Right lobe of liver (tissue), 6 donors: Measurements from ENCODE around the gene HDAC4. TPM values are rescaled to one million over a fixed set of nuclear protein-coding genes. Genes with fewer than 3 reads are reported as not detected.
A peak's percentile ranks its signal among the peaks of the same experiment; 100 is the strongest.

Experiments
- ATAC-seq, 4 donors: fragments of 200-7000 bp; cut with Tn5 transposase; one replicate each; pipeline ENCODE4 v1.9.1; 2020; ENCODE audit warnings: mild to moderate bottlenecking in 4 of 4, moderate library complexity in 4 of 4
- DNase-seq, 3 donors: peaks; one replicate each; pipeline ENCODE4 v3.0.0-alpha.2; 2020
- H3K27ac ChIP-seq, 3 donors: fragments of 200-600 bp; one replicate each; pipeline ENCODE4 v1.8.0; 2022
- H3K27me3 ChIP-seq, 2 donors: fragments of 200-600 bp; one replicate each; pipeline ENCODE4 v1.8.0; 2022
- H3K36me3 ChIP-seq, 4 donors: fragments of 200-600 bp; sonication (generic) in 1 of 4; one replicate each; pipeline versions ENCODE4 v1.5.1 to v1.8.0; 2017 to 2022; ENCODE audit warnings: control low read depth in 1 of 4
- H3K4me1 ChIP-seq, 4 donors: fragments of 200-600 bp; sonication (generic) in 1 of 4; one replicate each; pipeline versions ENCODE4 v1.5.1 to v1.8.0; 2017 to 2022; ENCODE audit warnings: control low read depth in 1 of 4
- H3K4me3 ChIP-seq, 3 donors: fragments of 200-600 bp; one replicate each; pipeline ENCODE4 v1.8.0; 2022
- H3K9me3 ChIP-seq, 4 donors: fragments of 200-600 bp; sonication (generic) in 1 of 4; one replicate each; pipeline versions ENCODE4 v1.5.1 to v1.8.0; 2017 to 2022; ENCODE audit warnings: control low read depth in 1 of 4
- CTCF ChIP-seq, 4 donors: fragments of 200-600 bp in 3 of 4; fragments of 450-650 bp in 1 of 4; IDR thresholded peaks; one replicate each; pipeline versions ENCODE4 v1.5.1 to v1.8.0; 2016 to 2022; ENCODE audit warnings: antibody characterized with exemption in 4 of 4, mild to moderate bottlenecking in 2 of 4
- POLR2A ChIP-seq: fragments of 450-650 bp; IDR thresholded peaks from one replicate; pipeline ENCODE4 v1.6.1; 2017; ENCODE audit warnings: antibody characterized with exemption, mild to moderate bottlenecking
- WGBS: methylation state at CpG from one replicate; pipeline ENCODE4 v1.1.6; 2018; ENCODE audit warnings: low coverage, low lambda C conversion rate; ENCODE audit not compliant: insufficient coverage; ENCODE audit errors: missing lambda C conversion rate; 5-methylcytosine and 5-hydroxymethylcytosine counted together
- intact Hi-C, 2 donors: fragments of 100-400 bp; cut with DNase I; formaldehyde crosslinking; loops; one replicate each; pipeline versions ENCODE4 v1.11.2 to v1.14.1; 2022
- total RNA-seq, 6 experiments: library from RNA; depleted of rRNA in 2 of 6; stranded (reverse); fragments of >200 nt in 2 of 6; fragmentation: NEBNext Ultra II Directional in 3 of 6; extraction: Animal tissue kit (Norgen Biotek cat#: 25700) in 3 of 6; gene quantifications; one replicate each; pipeline versions ENCODE4 v1.1.0 to v1.2.4, GENCODE V29; 2016 to 2023
- donor health status: DM: no; HTN: yes; CAD: no.
- donor health status: DM: no; HTN: no; CAD: no.
- donor health status: DM: no; HTN: no; CAD: no.
- donor health status: DM: no; HTN: yes; CAD: no.
- donor health status: DM: no; HTN: yes; CAD: no.

HDAC4 gene
- total RNA-seq, 6 experiments from 2014 or later = 8.9 to 22.4 (median 14.7) TPM

- WGBS = 60% methylated on average over 1 of the region's 15 CpGs
- H3K36me3 ChIP-seq = peaks cover 0 to 10% (median 0%) of the 10 kb centered on the region in 4 donors
- ATAC-seq = no peak
Observed at GRCh38 chr2:239099474-239099873, 301.3 kb downstream of the HDAC4 start.

GRCh38 chr2:239098288-239098970 is 302.4 kb downstream of the HDAC4 start:
- Histone ChIP-seq H3K27ac (no peak overlapping the region), H3K36me3 (peaks cover 0 to 9% (median 0%) of the 10 kb centered on the region in 4 donors), H3K4me3 (no peak overlapping the region), H3K4me1 (no peaks in the 10 kb centered on the region), H3K27me3 (no peaks in the 10 kb centered on the region), H3K9me3 (no peaks in the 10 kb centered on the region)
- ATAC-seq (peak in 1 of 4 donors; percentile 21), DNase-seq (no peak)
- TF ChIP-seq CTCF (IDR thresholded peaks at IDR 0.05) (no peak), POLR2A (no peak)
- intact Hi-C loops = no loop called here
- 91% methylated on average over 14 of the region's 20 CpGs for WGBS

More at GRCh38 chr2:239099474-239099873, 301.3 kb downstream of the HDAC4 start:
- Histone ChIP-seq H3K9me3 (no peaks in the 10 kb centered on the region), H3K4me1 (no peaks in the 10 kb centered on the region), H3K27ac (no peak overlapping the region), H3K27me3 (no peaks in the 10 kb centered on the region), H3K4me3 (no peak overlapping the region)
- intact Hi-C loops = no loop called here
- TF ChIP-seq CTCF (IDR thresholded peaks at IDR 0.05) = no peak
- no peak for TF ChIP-seq POLR2A
- DNase-seq = no peak

GRCh38 chr2:239097428-239097696 is 303.5 kb downstream of the HDAC4 start:
- Histone ChIP-seq H3K27me3 (no peaks in the 10 kb centered on the region), H3K4me1 (no peaks in the 10 kb centered on the region), H3K4me3 (no peak overlapping the region), H3K27ac (no peak overlapping the region), H3K36me3 (peaks cover 0 to 3% (median 0%) of the 10 kb centered on the region in 4 donors), H3K9me3 (no peaks in the 10 kb centered on the region)
- intact Hi-C loops = no loop called here
- ATAC-seq (no peak), DNase-seq (no peak)
- TF ChIP-seq POLR2A = no peak
- 81% methylated on average over 9 of the region's 12 CpGs for WGBS

DNA sequence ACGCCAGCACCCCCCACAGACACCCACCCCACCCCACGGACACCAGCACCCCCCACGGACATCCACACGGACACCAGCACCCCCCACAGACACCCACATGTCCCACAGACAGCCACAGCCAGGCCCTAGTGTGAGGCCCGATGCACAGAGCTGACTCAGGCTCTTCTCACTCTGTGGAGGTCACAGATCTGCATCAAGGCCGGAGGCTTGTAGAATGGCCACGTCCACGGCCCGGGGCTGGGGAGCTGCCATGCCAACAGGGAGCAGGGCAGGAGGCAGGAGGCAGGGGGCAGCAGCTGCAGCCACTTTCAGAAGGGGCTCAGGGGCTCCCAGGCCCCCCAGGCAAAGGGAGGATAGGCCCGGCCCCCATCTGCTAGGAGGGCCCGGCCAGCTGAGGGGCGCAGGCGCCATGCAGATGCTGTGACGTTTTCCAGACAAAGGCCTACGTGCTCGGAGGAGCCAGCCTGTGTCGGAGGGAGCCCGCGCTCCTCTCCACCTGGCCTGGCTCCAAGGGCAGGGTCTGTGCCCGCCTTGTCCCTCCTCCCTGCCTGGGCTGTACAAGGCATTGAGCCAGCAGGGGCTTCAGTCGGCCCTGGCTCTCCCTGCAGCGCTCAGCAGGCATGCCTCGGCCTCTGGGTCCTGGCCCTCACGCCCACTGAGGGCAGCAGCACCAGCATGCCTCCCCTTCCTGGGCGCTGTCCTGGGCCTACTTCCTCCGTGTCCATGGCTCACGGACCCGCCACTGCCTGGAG is 304.0 kb downstream of the HDAC4 start:
- no peaks in the 10 kb centered on the region for H3K27me3 ChIP-seq
- DNase-seq (no peak), ATAC-seq (no peak)
- H3K27ac ChIP-seq = no peak overlapping the region
- no peaks in the 10 kb centered on the region for H3K4me1 ChIP-seq
- H3K4me3 ChIP-seq = no peak overlapping the region
- no peaks in the 10 kb centered on the region for H3K36me3 ChIP-seq
- no peak for TF ChIP-seq CTCF (IDR thresholded peaks at IDR 0.05)
- TF ChIP-seq POLR2A = no peak
- no peaks in the 10 kb centered on the region for H3K9me3 ChIP-seq
- 80% methylated on average over 1 of the region's 28 CpGs for WGBS
- intact Hi-C loops = no loop called here

DNA sequence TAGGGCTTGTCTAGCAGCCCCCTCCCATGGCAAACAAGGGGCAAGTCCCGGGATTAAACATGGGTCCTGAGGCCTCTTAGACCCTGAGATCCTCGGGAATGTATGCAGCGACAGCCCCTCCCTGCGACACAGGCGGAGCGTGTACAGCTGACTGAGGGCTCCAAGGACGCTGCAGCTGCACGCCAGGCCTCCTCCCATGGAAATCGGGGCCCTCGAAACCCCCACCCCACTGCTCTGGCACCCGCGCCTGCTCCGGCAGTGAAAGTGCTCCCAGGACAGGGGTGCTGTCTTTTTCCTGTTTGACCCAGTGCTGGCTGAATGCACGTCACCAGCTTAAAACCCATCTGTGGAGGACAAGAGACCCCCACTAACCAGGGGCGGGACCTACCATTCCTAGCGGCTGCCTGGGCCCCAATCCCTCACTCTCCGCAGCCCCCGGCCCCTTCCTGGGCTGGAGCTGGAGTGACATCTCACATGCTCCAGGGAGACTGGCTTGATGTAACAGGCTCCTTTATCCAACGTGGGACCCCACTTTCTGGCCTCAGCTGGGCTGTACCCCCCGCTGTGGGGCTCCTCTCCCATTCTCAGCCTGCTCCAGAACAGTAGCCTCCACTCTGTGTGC is 305.2 kb downstream of the HDAC4 start:
- intact Hi-C loops = no loop called here

More for the DNA sequence above, 305.2 kb downstream of the HDAC4 start:
- ATAC-seq = no peak
- Histone ChIP-seq H3K4me1 (no peaks in the 10 kb centered on the region), H3K27ac (no peak overlapping the region), H3K9me3 (no peaks in the 10 kb centered on the region), H3K4me3 (no peak overlapping the region), H3K36me3 (no peaks in the 10 kb centered on the region), H3K27me3 (no peaks in the 10 kb centered on the region)
- no peak for DNase-seq
- TF ChIP-seq CTCF (IDR thresholded peaks at IDR 0.05) (no peak), POLR2A (no peak)
- WGBS = 92% methylated on average over 7 of the region's 20 CpGs
